ENCODE results near the gene PRTN3.
"Not testable (repeated sequence)": the region's sequence is repeated elsewhere in the genome, so short reads cannot be mapped to it uniquely, and the experiment has no call there.

Gene PRTN3

GRCh38 chr19:844546-844971 lies 3.8 kb downstream of the PRTN3 start:
- no peak for FAIRE-seq
- no peak for DNase-seq (ENCODE audit: insufficient read length, low spot score)
- no peak for TF ChIP-seq CTCF (IDR thresholded peaks at IDR 0.05; ENCODE audit: insufficient read depth, missing control alignments)

GRCh38 chr19:845707-846521 lies 5.1 kb downstream of the PRTN3 start:
- TF ChIP-seq CTCF (IDR thresholded peaks at IDR 0.05; ENCODE audit: insufficient read depth, missing control alignments) = no peak
- FAIRE-seq (no peak), DNase-seq (ENCODE audit: insufficient read length, low spot score) (no peak)

- no peak for TF ChIP-seq CTCF (IDR thresholded peaks at IDR 0.05; ENCODE audit: insufficient read depth, missing control alignments)
- no peak for DNase-seq (ENCODE audit: insufficient read length, low spot score)
- no peak for FAIRE-seq
These were observed 7.7 kb downstream of the PRTN3 start for GRCh38 chr19:848386-848921.

DNA sequence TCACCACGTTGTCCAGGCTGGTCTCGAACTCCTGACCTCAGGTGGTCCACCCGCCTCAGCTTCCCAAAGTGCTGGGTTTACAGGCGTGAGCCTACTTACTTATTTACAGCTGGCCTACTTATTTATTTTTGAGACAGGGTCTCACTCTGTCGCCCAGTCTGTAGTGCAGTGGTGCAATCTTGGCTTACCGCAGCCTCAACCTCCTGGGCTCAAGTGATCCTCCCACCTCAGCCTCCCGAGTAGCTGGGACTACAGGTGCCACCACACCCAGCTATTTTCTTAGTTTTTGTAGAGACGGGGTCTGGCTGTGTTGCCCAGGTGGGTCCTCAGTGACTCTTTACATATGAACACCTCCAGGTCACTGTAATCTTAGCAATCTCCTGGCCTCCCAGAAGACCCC lies 8.4 kb downstream of the PRTN3 start:
- not testable (repeated sequence) for FAIRE-seq; DNase-seq (ENCODE audit: insufficient read length, low spot score)

- TF ChIP-seq CTCF (IDR thresholded peaks at IDR 0.05; ENCODE audit: insufficient read depth, missing control alignments) = no peak
These were observed 9.6 kb downstream of the PRTN3 start for GRCh38 chr19:850221-850978.

GRCh38 chr19:850979-851335 lies 10.2 kb downstream of the PRTN3 start:
- TF ChIP-seq CTCF (IDR thresholded peaks at IDR 0.05; ENCODE audit: insufficient read depth, missing control alignments) = no peak
- no peak for FAIRE-seq
- DNase-seq (ENCODE audit: insufficient read length, low spot score) = no peak

More at GRCh38 chr19:850221-850978, 9.6 kb downstream of the PRTN3 start:
- FAIRE-seq = no peak
- no peak for DNase-seq (ENCODE audit: insufficient read length, low spot score)

- no peak for TF ChIP-seq CTCF (IDR thresholded peaks at IDR 0.05; ENCODE audit: insufficient read depth, missing control alignments)
- FAIRE-seq = no peak
- no peak for DNase-seq (ENCODE audit: insufficient read length, low spot score)
These were observed 11.6 kb downstream of the PRTN3 start, which contains the start of gene ELANE for GRCh38 chr19:852136-853013. Gene ELANE (plus strand): TSS chr19:852303. CDS start chr19:852329, 26 bp downstream.

Data from D721Med (cell line).